NT2/D1 (cell line): ENCODE data around the gene SCP2.

Experiments
- SUZ12 ChIP-seq: IDR thresholded peaks from 2 replicates; pipeline ENCODE4 v1.6.1; 2011; ENCODE audit not compliant: insufficient read length, insufficient read depth; ENCODE audit errors: extremely low read depth
- YY1 ChIP-seq: IDR thresholded peaks from 2 replicates; pipeline ENCODE4 v1.6.1; 2011; ENCODE audit not compliant: insufficient read length, insufficient read depth
- ZNF274 ChIP-seq: IDR thresholded peaks from 2 replicates; pipeline ENCODE4 v1.6.1; 2011; ENCODE audit warnings: mild to moderate bottlenecking, low read depth, low read length

DNA sequence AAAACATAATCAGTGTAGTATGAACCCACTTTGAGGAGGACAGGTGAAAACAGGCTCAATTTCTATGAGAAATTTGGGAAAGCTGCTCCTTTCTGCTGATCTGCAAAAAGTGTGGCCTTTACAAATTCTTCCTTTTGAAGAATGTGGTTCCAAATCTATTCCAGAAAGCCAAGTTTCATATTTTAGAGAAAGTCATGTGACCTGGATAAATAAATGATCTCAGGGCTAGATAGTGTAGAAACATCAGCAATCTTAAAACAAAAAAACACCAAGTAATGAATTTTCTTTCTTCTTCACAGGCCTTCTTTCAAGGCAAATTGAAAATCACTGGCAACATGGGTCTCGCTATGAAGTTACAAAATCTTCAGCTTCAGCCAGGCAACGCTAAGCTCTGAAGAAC is 123.2 kb downstream of the SCP2 start:
- no peak for TF ChIP-seq YY1
- no peak for TF ChIP-seq ZNF274
- TF ChIP-seq SUZ12, result no peak
